IMR-90 (cell line): ENCODE data around the gene CNGB1. TPM values are rescaled to one million over a fixed set of nuclear protein-coding genes. Genes with fewer than 3 reads are reported as not detected.

Source experiments
- ATAC-seq: fragments of 200-7000 bp; cut with Tn5 transposase; 2 replicates; pipeline ENCODE4 v1.9.1; 2020; ENCODE audit warnings: low read depth, mild to moderate bottlenecking, moderate library complexity
- BruUV-seq: library from RNA; stranded (reverse); fragments of 400-500 nt; replicated peaks from 2 replicates; lab custom pipeline; 2021; lab: Mats Ljungman, UMichigan
- CTCF ChIA-PET: fragments of 300-600 bp; formaldehyde crosslinking; extraction: SDS; loops from one replicate; lab custom pipeline; 2021; ENCODE audit warnings: antibody characterized with exemption; lab: Yijun Ruan, JAX
- POLR2A ChIA-PET: fragments of 300-600 bp; sonication (Branson Sonifier 250); formaldehyde crosslinking; loops from one replicate; lab custom pipeline; 2022; ENCODE audit warnings: antibody characterized with exemption; ENCODE audit not compliant: unreplicated experiment; lab: Charles Lee
- DNase-seq: peaks from one replicate; pipeline ENCODE4 v3.0.0; 2013
- H2AFZ ChIP-seq: replicated peaks from 2 replicates; pipeline ENCODE3; 2013; ENCODE audit warnings: low read length, mild to moderate bottlenecking; ENCODE audit not compliant: poor library complexity
- H2AK5ac ChIP-seq: 2 replicates; pipeline ENCODE4 v1.6.1; 2013; ENCODE audit warnings: low read depth, low read length, inconsistent platforms
- H2AK9ac ChIP-seq: replicated peaks from 2 replicates; pipeline ENCODE3; 2013; ENCODE audit warnings: mild to moderate bottlenecking, low read depth, low read length, moderate library complexity; ENCODE audit not compliant: poor library complexity
- H2BK120ac ChIP-seq: 2 replicates; pipeline ENCODE4 v1.6.1; 2013; ENCODE audit warnings: low read depth, low read length, inconsistent platforms
- H2BK15ac ChIP-seq: 3 replicates; pipeline ENCODE4 v1.6.1; 2013; ENCODE audit warnings: low read depth, low read length, inconsistent platforms
- H2BK20ac ChIP-seq: 2 replicates; pipeline ENCODE4 v1.6.1; 2013; ENCODE audit warnings: low read depth, mild to moderate bottlenecking, inconsistent platforms, low read length, moderate library complexity
- H2BK5ac ChIP-seq: 2 replicates; pipeline ENCODE4 v1.6.1; 2013; ENCODE audit warnings: mild to moderate bottlenecking, low read depth, low read length, inconsistent platforms; ENCODE audit not compliant: poor library complexity, severe bottlenecking
- H3K14ac ChIP-seq: replicated peaks from 2 replicates; pipeline ENCODE4 v1.6.1; 2013; ENCODE audit warnings: low read depth, low read length, inconsistent platforms
- H3K18ac ChIP-seq: 2 replicates; pipeline ENCODE4 v1.6.1; 2013; ENCODE audit warnings: low read depth, low read length, control low read depth
- H3K23ac ChIP-seq: 2 replicates; pipeline ENCODE4 v1.6.1; 2013; ENCODE audit warnings: low read depth, low read length, inconsistent platforms
- H3K27ac ChIP-seq: 2 replicates; pipeline ENCODE4 v1.5.1; 2013; ENCODE audit warnings: mild to moderate bottlenecking, control low read depth, low read length; ENCODE audit not compliant: insufficient read depth
- H3K27me3 ChIP-seq: 2 replicates; pipeline ENCODE4 v1.6.1; 2013; ENCODE audit warnings: low read length; ENCODE audit not compliant: control insufficient read depth, insufficient read depth
- H3K36me3 ChIP-seq: 2 replicates; pipeline ENCODE4 v1.6.1; 2013; ENCODE audit warnings: low read length, mixed read lengths; ENCODE audit not compliant: control insufficient read depth, insufficient read depth
- H3K4ac ChIP-seq: 2 replicates; pipeline ENCODE4 v1.6.1; 2013; ENCODE audit warnings: low read depth, low read length, inconsistent platforms
- H3K4me1 ChIP-seq: 2 replicates; pipeline ENCODE4 v1.6.1; 2013; ENCODE audit warnings: low read length, mixed read lengths; ENCODE audit not compliant: control insufficient read depth, insufficient read depth
- H3K4me2 ChIP-seq: 2 replicates; pipeline ENCODE4 v1.6.1; 2013; ENCODE audit warnings: low read depth, mild to moderate bottlenecking, control low read depth, low read length, moderate library complexity
- H3K4me3 ChIP-seq: 2 replicates; pipeline ENCODE4 v1.5.1; 2013; ENCODE audit warnings: low read depth, mild to moderate bottlenecking, control low read depth, low read length, moderate library complexity; ENCODE audit not compliant: insufficient read depth
- H3K56ac ChIP-seq: 2 replicates; pipeline ENCODE4 v1.6.1; 2013; ENCODE audit warnings: low read length, inconsistent platforms; ENCODE audit not compliant: insufficient read depth; ENCODE audit errors: extremely low read depth
- H3K79me1 ChIP-seq, 2 experiments: 2 replicates each; pipeline ENCODE4 v1.6.1; 2013; ENCODE audit warnings: low read length in 2 of 2, inconsistent platforms in 1 of 2, low read depth in 1 of 2
- H3K9ac ChIP-seq: 2 replicates; pipeline ENCODE4 v1.6.1; 2013; ENCODE audit warnings: low read depth, low read length, control low read depth
- H3K9me1 ChIP-seq: 2 replicates; pipeline ENCODE4 v1.6.1; 2013; ENCODE audit warnings: low read length, inconsistent platforms; ENCODE audit not compliant: insufficient read depth
- H3K9me3 ChIP-seq: 2 replicates; pipeline ENCODE4 v1.6.1; 2013; ENCODE audit warnings: low read length; ENCODE audit not compliant: control insufficient read depth, insufficient read depth
- H4K20me1 ChIP-seq: 2 replicates; pipeline ENCODE4 v1.6.1; 2013; ENCODE audit warnings: low read length, inconsistent platforms; ENCODE audit not compliant: insufficient read depth
- H4K5ac ChIP-seq: 2 replicates; pipeline ENCODE4 v1.6.1; 2013; ENCODE audit warnings: mild to moderate bottlenecking, low read depth, low read length, control low read depth
- H4K8ac ChIP-seq, 2 experiments: 2 replicates each; pipeline ENCODE4 v1.6.1; 2013; ENCODE audit warnings: low read depth in 2 of 2, low read length in 2 of 2, control low read depth in 1 of 2, inconsistent platforms in 1 of 2
- H4K91ac ChIP-seq: 2 replicates; pipeline ENCODE4 v1.6.1; 2013; ENCODE audit warnings: low read depth, low read length, inconsistent platforms; ENCODE audit not compliant: insufficient read depth
- MAZ ChIP-seq: IDR thresholded peaks from 2 replicates; pipeline ENCODE4 v1.6.1; 2012; ENCODE audit warnings: low read depth, mild to moderate bottlenecking, low read length, improper control_type of control experiment, moderate library complexity, borderline replicate concordance
- RAD21 ChIP-seq: IDR thresholded peaks from 2 replicates; pipeline ENCODE4 v1.6.1; 2012; ENCODE audit warnings: low read length, improper control_type of control experiment
- RCOR1 ChIP-seq: IDR thresholded peaks from 2 replicates; pipeline ENCODE4 v1.6.1; 2012; ENCODE audit warnings: mild to moderate bottlenecking, low read length, improper control_type of control experiment; ENCODE audit not compliant: insufficient replicate concordance
- SMC3 ChIP-seq: fragments of 150-350 bp; IDR thresholded peaks from 2 replicates; pipeline ENCODE4 v1.6.1; 2016; ENCODE audit warnings: low read depth, mild to moderate bottlenecking, antibody characterized with exemption, low read length, moderate library complexity
- USF2 ChIP-seq: fragments of 150-350 bp; IDR thresholded peaks from 2 replicates; pipeline ENCODE4 v1.6.1; 2017; ENCODE audit warnings: mild to moderate bottlenecking, antibody characterized with exemption, low read length, low read depth
- WGBS, 2 experiments: methylation state at CpG; one replicate each; pipeline versions ENCODE4 v1.1.5 to v1.1.7; 2013; ENCODE audit warnings: missing lambda C conversion rate in 2 of 2; ENCODE audit not compliant: insufficient read length in 1 of 2; ENCODE audit errors: extremely low coverage in 2 of 2; 5-methylcytosine and 5-hydroxymethylcytosine counted together
- dilution Hi-C: fragments of 300-500 bp; cut with HindIII; formaldehyde crosslinking; loops from one replicate; pipeline ENCODE4 v1.14.3; 2018; ENCODE audit warnings: low sequenced_read_pairs; ENCODE audit not compliant: unreplicated experiment
- in situ Hi-C: fragments of 300-500 bp; cut with MboI; formaldehyde crosslinking; loops from 3 replicates; pipeline ENCODE4 v1.14.3; 2019; ENCODE audit warnings: low sequenced_read_pairs, inconsistent platforms, mixed read lengths
- intact Hi-C: fragments of 100-400 bp; cut with micrococcal nuclease; formaldehyde crosslinking; loops from 2 replicates; pipeline ENCODE4 v1.10.0; 2022
- polyA plus RNA-seq, 3 experiments: library from polyadenylated mRNA; depleted of rRNA; stranded (reverse); fragments of >200 nt; gene quantifications; 2 replicates each; pipeline ENCODE4 v1.2.3, GENCODE V29; 2012; ENCODE audit warnings: low replicate concordance in 1 of 3
- total RNA-seq: library from RNA; depleted of rRNA; stranded (reverse); fragments of >200 nt; gene quantifications from 2 replicates; pipeline ENCODE4 v1.2.3, GENCODE V29; 2012

CNGB1 gene
- total and polyA plus RNA-seq, 2 of the 4 experiments (the other 2 are of a cell fraction) = not detected

- POLR2A ChIA-PET = no interaction called here
- dilution Hi-C loops = no loop called here
Observed at GRCh38 chr16:57908409-57908987, 62.4 kb downstream of the CNGB1 start.

More at GRCh38 chr16:57908409-57908987, 62.4 kb downstream of the CNGB1 start:
- BruUV-seq = no TSS peak
- H3K4me2 ChIP-seq = no peak overlapping the region
- no peak overlapping the region for H4K8ac ChIP-seq
- H4K5ac ChIP-seq = no peak overlapping the region
- TF ChIP-seq RAD21 (no peak), SMC3 (no peak), USF2 (no peak), RCOR1 (no peak), MAZ (no peak)
- H3K23ac ChIP-seq = no peak overlapping the region
- 0 out of 2 replicates have a peak, but pooled peaks cover 7% of the 10 kb centered on the region for H4K20me1 ChIP-seq
- H2BK5ac ChIP-seq = no peak overlapping the region
- H3K79me1 ChIP-seq = no peaks in the 10 kb centered on the region
- no peak overlapping the region for H3K9ac ChIP-seq
- H3K9me3 ChIP-seq = no peaks in the 10 kb centered on the region
- in situ Hi-C loops (loop anchor here (25.0 kb wide), 1 partner anchor 204 kb away; no protein-coding TSS in a partner anchor), intact Hi-C loops (no loop called here)
- peaks cover 5% of the 10 kb centered on the region; the same call in 1 of the 2 replicates for H3K9me1 ChIP-seq
- H3K4me3 ChIP-seq = no peak overlapping the region
- H3K4ac ChIP-seq = no peak overlapping the region
- no peak overlapping the region for H3K14ac ChIP-seq
- H3K18ac ChIP-seq = no peak overlapping the region
- H2BK20ac ChIP-seq = no peak overlapping the region
- no peaks in the 10 kb centered on the region for H3K36me3 ChIP-seq
- ATAC-seq (no peak), DNase-seq (no peak)
- H3K27ac ChIP-seq = no peak overlapping the region
- no peak overlapping the region for H2AFZ ChIP-seq
- H3K4me1 ChIP-seq = peaks cover 3% of the 10 kb centered on the region; the same call in 1 of the 2 replicates
- no peak overlapping the region for H2BK15ac ChIP-seq
- H2BK120ac ChIP-seq = no peak overlapping the region
- H3K56ac ChIP-seq = no peak overlapping the region
- 23% methylated on average over 4 of the region's 12 CpGs; no CpG with 5 or more reads in 1 of the 2 experiments for WGBS, 2 experiments
- CTCF ChIA-PET = no interaction called here
- no peak overlapping the region for H4K91ac ChIP-seq
- no peak overlapping the region for H2AK5ac ChIP-seq
- peaks cover 66% of the 10 kb centered on the region for H3K27me3 ChIP-seq
- H2AK9ac ChIP-seq = no peak overlapping the region
